Measurements from ENCODE around the gene ZNF669. TPM values are rescaled to one million over a fixed set of nuclear protein-coding genes. Genes with fewer than 3 reads are reported as not detected.

Gene ZNF669
- total RNA-seq, 2 experiments from 2014 or later: 7.9 to 8.4 TPM

- Mint-ChIP-seq H3K36me3 (no peaks in the 10 kb centered on the region), H3K27me3 (peaks cover 5% of the 10 kb centered on the region), H3K4me1 (ENCODE audit: low read depth) (no peaks in the 10 kb centered on the region), H3K4me3 (no peak overlapping the region), H3K9me3 (no peaks in the 10 kb centered on the region), H3K27ac (no peak overlapping the region)
- intact Hi-C loops (cut with micrococcal nuclease): no loop called here
- CTCF ChIA-PET: no interaction called here
- POLR2A ChIA-PET: no interaction called here
- no peak for DNase-seq
Measured at GRCh38 chr1:247085310-247085709, 18.8 kb downstream of the ZNF669 start.

GRCh38 chr1:247084771-247085170 is 19.4 kb downstream of the ZNF669 start:
- peaks cover 5% of the 10 kb centered on the region for H3K27me3 Mint-ChIP-seq
- CTCF ChIA-PET: no interaction called here
- H3K36me3 Mint-ChIP-seq: no peaks in the 10 kb centered on the region
- no peak overlapping the region for H3K4me3 Mint-ChIP-seq
- no peak for DNase-seq
- intact Hi-C loops (cut with micrococcal nuclease): no loop called here
- H3K9me3 Mint-ChIP-seq: no peaks in the 10 kb centered on the region
- H3K4me1 Mint-ChIP-seq (ENCODE audit: low read depth): no peaks in the 10 kb centered on the region
- no peak overlapping the region for H3K27ac Mint-ChIP-seq
- POLR2A ChIA-PET: no interaction called here

- CTCF ChIA-PET: interaction anchor here (0.6 to 1.0 kb wide), 2 partner anchors 74 to 294 kb away, joined by 3 to 4 read pairs; no protein-coding TSS in a partner anchor
- intact Hi-C loops (cut with micrococcal nuclease): loop anchor here (2.0 kb wide), 2 partner anchors 251 to 513 kb away; partner anchors contain the start of genes CNST, TFB2M and ZNF496
- POLR2A ChIA-PET: interaction anchor here (0.7 to 1.3 kb wide), 3 partner anchors 32 to 252 kb away, joined by 3 to 5 read pairs (median 3); no protein-coding TSS in a partner anchor
- peaks cover 3% of the 10 kb centered on the region for H3K27me3 Mint-ChIP-seq
- peak overlapping the region; percentile 85 for H3K27ac Mint-ChIP-seq
- H3K4me3 Mint-ChIP-seq: peak overlapping the region; percentile 90
- peak; percentile 40 for DNase-seq
- peaks cover 24% of the 10 kb centered on the region for H3K4me1 Mint-ChIP-seq (ENCODE audit: low read depth)
- peaks cover 18% of the 10 kb centered on the region for H3K36me3 Mint-ChIP-seq
- peaks cover 10% of the 10 kb centered on the region for H3K9me3 Mint-ChIP-seq
Measured at GRCh38 chr1:247079141-247079874, 24.8 kb downstream of the ZNF669 start.

GRCh38 chr1:247078258-247079140 is 25.7 kb downstream of the ZNF669 start, which contains the start of gene ZNF670:
ZNF670 (minus strand) TSS chr1:247078811; CDS start chr1:247078596, 215 bp downstream.
- H3K4me3 Mint-ChIP-seq: peak within 1 kb of the TSS; percentile 90
- CTCF ChIA-PET: interaction anchor here (0.6 kb wide), 1 partner anchor 73 kb away, joined by 4 read pairs; no protein-coding TSS in a partner anchor

GRCh38 chr1:247077876-247078257 is 26.3 kb downstream of the ZNF669 start:
- CTCF ChIA-PET: no interaction called here

More at GRCh38 chr1:247078258-247079140, 25.7 kb downstream of the ZNF669 start, which contains the start of gene ZNF670:
- H3K9me3 Mint-ChIP-seq: peaks cover 12% of the 10 kb centered on the region
- peak; percentile 96 for DNase-seq
- intact Hi-C loops (cut with micrococcal nuclease): loop anchor here (1.0 to 2.0 kb wide), 5 partner anchors 26 to 512 kb away; partner anchors contain the start of genes CNST, TFB2M, ZNF496 and ZNF669
- H3K27me3 Mint-ChIP-seq: peaks cover 3% of the 10 kb centered on the region
- POLR2A ChIA-PET: interaction anchor here (0.6 to 1.3 kb wide), 4 partner anchors 27 to 252 kb away, joined by 3 to 5 read pairs (median 3); no protein-coding TSS in a partner anchor
- H3K4me1 Mint-ChIP-seq (ENCODE audit: low read depth): peaks cover 24% of the 10 kb centered on the region
- peaks cover 20% of the 10 kb centered on the region for H3K36me3 Mint-ChIP-seq
- H3K27ac Mint-ChIP-seq: peak within 1 kb of the TSS; percentile 85

GRCh38 chr1:247077213-247077612 is 26.9 kb downstream of the ZNF669 start:
- no peaks in the 10 kb centered on the region for H3K27me3 Mint-ChIP-seq
- CTCF ChIA-PET: no interaction called here
- peaks cover 22% of the 10 kb centered on the region for H3K36me3 Mint-ChIP-seq
- H3K27ac Mint-ChIP-seq: no peak overlapping the region
- H3K4me1 Mint-ChIP-seq (ENCODE audit: low read depth): peaks cover 24% of the 10 kb centered on the region
- H3K9me3 Mint-ChIP-seq: peaks cover 16% of the 10 kb centered on the region
- POLR2A ChIA-PET: no interaction called here
- H3K4me3 Mint-ChIP-seq: peak overlapping the region; percentile 90
- no peak for DNase-seq
- intact Hi-C loops (cut with micrococcal nuclease): no loop called here

More at GRCh38 chr1:247077876-247078257, 26.3 kb downstream of the ZNF669 start:
- Mint-ChIP-seq H3K36me3 (peaks cover 20% of the 10 kb centered on the region), H3K27me3 (no peaks in the 10 kb centered on the region), H3K27ac (no peak overlapping the region), H3K9me3 (peaks cover 14% of the 10 kb centered on the region), H3K4me3 (peak overlapping the region; percentile 90), H3K4me1 (ENCODE audit: low read depth) (peaks cover 24% of the 10 kb centered on the region)
- no peak for DNase-seq
- POLR2A ChIA-PET: interaction anchor here (0.6 kb wide), 1 partner anchor 28 kb away, joined by 3 read pairs; no protein-coding TSS in a partner anchor
- intact Hi-C loops (cut with micrococcal nuclease): loop anchor here (1.0 to 2.0 kb wide), 5 partner anchors 26 to 511 kb away; partner anchors contain the start of genes CNST, TFB2M, ZNF496 and ZNF669

GRCh38 chr1:247070645-247071044 is 33.5 kb downstream of the ZNF669 start:
- peaks cover 3% of the 10 kb centered on the region for H3K4me1 Mint-ChIP-seq (ENCODE audit: low read depth)
- intact Hi-C loops (cut with micrococcal nuclease): no loop called here
- H3K27me3 Mint-ChIP-seq: no peaks in the 10 kb centered on the region
- H3K9me3 Mint-ChIP-seq: peaks cover 49% of the 10 kb centered on the region
- CTCF ChIA-PET: no interaction called here
- POLR2A ChIA-PET: no interaction called here
- H3K27ac Mint-ChIP-seq: no peak overlapping the region
- no peak overlapping the region for H3K4me3 Mint-ChIP-seq
- DNase-seq: no peak
- H3K36me3 Mint-ChIP-seq: peaks cover 41% of the 10 kb centered on the region

- intact Hi-C loops (cut with micrococcal nuclease): no loop called here
- Mint-ChIP-seq H3K9me3 (peaks cover 71% of the 10 kb centered on the region), H3K4me1 (ENCODE audit: low read depth) (no peaks in the 10 kb centered on the region), H3K27ac (no peak overlapping the region), H3K4me3 (no peak overlapping the region), H3K27me3 (no peaks in the 10 kb centered on the region), H3K36me3 (peaks cover 53% of the 10 kb centered on the region)
- DNase-seq: no peak
- CTCF ChIA-PET: no interaction called here
- POLR2A ChIA-PET: no interaction called here
Measured at GRCh38 chr1:247064304-247064703, 39.9 kb downstream of the ZNF669 start.

- CTCF ChIA-PET: no interaction called here
- Mint-ChIP-seq H3K9me3 (peaks cover 80% of the 10 kb centered on the region), H3K27ac (no peak overlapping the region), H3K4me3 (no peak overlapping the region), H3K4me1 (ENCODE audit: low read depth) (no peaks in the 10 kb centered on the region), H3K36me3 (peaks cover 59% of the 10 kb centered on the region), H3K27me3 (no peaks in the 10 kb centered on the region)
- DNase-seq: no peak
- POLR2A ChIA-PET: no interaction called here
- intact Hi-C loops (cut with micrococcal nuclease): no loop called here
Measured at GRCh38 chr1:247060771-247061170, 43.4 kb downstream of the ZNF669 start.

- Mint-ChIP-seq H3K4me3 (no peak overlapping the region), H3K9me3 (peaks cover 78% of the 10 kb centered on the region), H3K27me3 (no peaks in the 10 kb centered on the region), H3K36me3 (peaks cover 64% of the 10 kb centered on the region), H3K27ac (no peak overlapping the region), H3K4me1 (ENCODE audit: low read depth) (peaks cover 5% of the 10 kb centered on the region)
- ChIA-PET POLR2A (no interaction called here), CTCF (no interaction called here)
- intact Hi-C loops (cut with micrococcal nuclease): no loop called here
- no peak for DNase-seq
Measured at GRCh38 chr1:247056071-247056470, 48.1 kb downstream of the ZNF669 start.

GRCh38 chr1:247054992-247055415 is 49.2 kb downstream of the ZNF669 start:
- peaks cover 69% of the 10 kb centered on the region for H3K36me3 Mint-ChIP-seq

More at GRCh38 chr1:247054992-247055415, 49.2 kb downstream of the ZNF669 start:
- no peak overlapping the region for H3K4me3 Mint-ChIP-seq
- intact Hi-C loops (cut with micrococcal nuclease): no loop called here
- no peaks in the 10 kb centered on the region for H3K27me3 Mint-ChIP-seq
- no peak overlapping the region for H3K27ac Mint-ChIP-seq
- ChIA-PET CTCF (no interaction called here), POLR2A (no interaction called here)
- H3K4me1 Mint-ChIP-seq (ENCODE audit: low read depth): peaks cover 5% of the 10 kb centered on the region
- H3K9me3 Mint-ChIP-seq: peaks cover 81% of the 10 kb centered on the region
- DNase-seq: no peak

Measured in activated CD4-positive, alpha-beta memory T cell treated with anti-CD3 and anti-CD28 coated beads for 36 hours (primary cell).